Activated T-helper 1 cell treated with anti-CD3 and anti-CD28 coated beads, Interleukin-2, amount 50 U/mL, for 16 hours (primary cell): ENCODE data around the gene AKAP1.
A peak's percentile ranks its signal among the peaks of the same experiment; 100 is the strongest.

ENCODE experiments used
- DNase-seq, 2 donors: peaks; one replicate each; pipeline ENCODE4 v3.0.0-alpha.2; 2020; ENCODE audit warnings: low read depth in 1 of 2, low spot score in 1 of 2

The AKAP1 gene

GRCh38 chr17:57105591-57105990, 20.5 kb downstream of the AKAP1 start:
- DNase-seq, result no peak

GRCh38 chr17:57106107-57106835, 21.2 kb downstream of the AKAP1 start:
- DNase-seq, result no peak

GRCh38 chr17:57106836-57107497, 21.9 kb downstream of the AKAP1 start:
- DNase-seq, result no peak

- no peak for DNase-seq
Observed at GRCh38 chr17:57107498-57108101, 22.6 kb downstream of the AKAP1 start.

GRCh38 chr17:57108671-57109392, 23.8 kb downstream of the AKAP1 start:
- DNase-seq, result no peak

- no peak for DNase-seq
Observed at GRCh38 chr17:57109393-57110151, 24.5 kb downstream of the AKAP1 start.

- DNase-seq, result no peak
Observed at GRCh38 chr17:57110152-57110542, 25.1 kb downstream of the AKAP1 start.

GRCh38 chr17:57110579-57111325, 25.7 kb downstream of the AKAP1 start:
- DNase-seq, result no peak

GRCh38 chr17:57111386-57111785, 26.3 kb downstream of the AKAP1 start:
- DNase-seq, result no peak

- no peak for DNase-seq
Observed at GRCh38 chr17:57113011-57113410, 28.0 kb downstream of the AKAP1 start.

GRCh38 chr17:57113656-57114055, 28.6 kb downstream of the AKAP1 start:
- no peak for DNase-seq

GRCh38 chr17:57114085-57114673, 29.1 kb downstream of the AKAP1 start:
- DNase-seq, result peak; percentile 33 to 49

- no peak for DNase-seq
Observed at GRCh38 chr17:57115377-57115776, 30.3 kb downstream of the AKAP1 start.

GRCh38 chr17:57115916-57116315, 30.9 kb downstream of the AKAP1 start:
- DNase-seq, result no peak

- no peak for DNase-seq
Observed at GRCh38 chr17:57117798-57118197, 32.8 kb downstream of the AKAP1 start.

GRCh38 chr17:57120814-57121213, 35.8 kb downstream of the AKAP1 start:
- DNase-seq, result no peak

GRCh38 chr17:57121308-57122042, 36.4 kb downstream of the AKAP1 start:
- no peak for DNase-seq

GRCh38 chr17:57124053-57124452, 39.0 kb downstream of the AKAP1 start:
- no peak for DNase-seq

- no peak for DNase-seq
Observed at GRCh38 chr17:57125406-57125805, 40.4 kb downstream of the AKAP1 start.
